Inflammatory macrophage treated with lipopolysaccharide for 4 hours (primary cell): ENCODE measurements around the gene LPAR1.
"Not testable (repeated sequence)": the region's sequence is repeated elsewhere in the genome, so short reads cannot be mapped to it uniquely, and the experiment has no call there.

Experiments used
- DNase-seq: peaks from one replicate; pipeline ENCODE4 v3.0.0-alpha.2; 2020

The LPAR1 gene

DNA sequence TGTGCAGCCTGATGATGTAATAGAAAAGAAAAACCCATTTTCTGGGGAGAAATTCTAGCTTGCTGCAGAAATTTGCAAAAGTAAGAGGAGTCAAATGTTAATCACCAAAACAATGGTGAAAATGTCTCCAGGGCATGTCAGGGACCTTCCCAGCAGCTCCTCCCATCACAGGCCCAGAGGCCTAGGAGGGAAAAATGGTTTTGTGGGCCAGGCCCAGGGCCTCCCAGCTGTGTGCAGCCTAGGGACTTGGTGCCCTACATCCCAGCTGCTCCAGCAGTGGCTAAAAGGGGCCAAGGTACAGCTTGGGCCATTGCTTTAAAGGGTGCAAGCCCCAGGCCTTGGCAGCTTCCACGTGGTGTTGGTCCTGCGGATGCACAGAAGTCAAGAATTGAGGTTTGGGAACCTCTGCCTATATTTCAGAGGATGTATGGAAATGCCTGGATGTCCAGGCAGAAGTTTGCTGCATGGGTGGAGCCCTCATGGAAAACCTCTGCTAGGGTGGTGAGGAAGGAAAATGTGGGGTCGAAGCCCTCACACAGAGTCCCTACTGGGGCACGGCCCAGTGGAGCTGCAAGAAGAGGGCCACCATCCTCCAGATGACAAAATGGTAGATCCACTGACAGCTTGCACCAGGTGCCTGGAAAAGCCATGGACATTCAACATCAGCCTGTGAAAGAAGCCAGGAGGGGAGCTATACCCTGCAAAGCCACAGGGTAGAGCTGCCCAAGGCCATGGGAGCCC lies 176.7 kb downstream of the LPAR1 start:
- not testable (repeated sequence) for DNase-seq

DNA sequence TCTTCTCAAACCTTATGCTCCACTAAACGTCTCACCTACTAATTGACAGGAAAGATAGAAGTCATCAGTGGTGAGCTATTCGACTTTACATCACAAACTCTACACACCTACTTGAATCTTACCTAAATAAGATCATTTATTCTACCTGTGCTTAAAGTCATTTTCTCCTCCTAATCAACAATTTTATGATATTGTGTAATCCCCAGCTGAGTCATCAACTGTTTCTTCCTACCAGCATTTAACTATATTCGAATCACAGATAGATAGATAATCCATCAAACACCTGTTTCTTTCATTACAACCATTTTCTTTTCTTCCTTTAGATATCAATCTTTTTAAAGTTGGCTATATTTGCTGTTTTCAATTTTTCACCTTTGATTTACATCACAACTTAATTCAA lies 181.5 kb downstream of the LPAR1 start:
- no peak for DNase-seq

DNA sequence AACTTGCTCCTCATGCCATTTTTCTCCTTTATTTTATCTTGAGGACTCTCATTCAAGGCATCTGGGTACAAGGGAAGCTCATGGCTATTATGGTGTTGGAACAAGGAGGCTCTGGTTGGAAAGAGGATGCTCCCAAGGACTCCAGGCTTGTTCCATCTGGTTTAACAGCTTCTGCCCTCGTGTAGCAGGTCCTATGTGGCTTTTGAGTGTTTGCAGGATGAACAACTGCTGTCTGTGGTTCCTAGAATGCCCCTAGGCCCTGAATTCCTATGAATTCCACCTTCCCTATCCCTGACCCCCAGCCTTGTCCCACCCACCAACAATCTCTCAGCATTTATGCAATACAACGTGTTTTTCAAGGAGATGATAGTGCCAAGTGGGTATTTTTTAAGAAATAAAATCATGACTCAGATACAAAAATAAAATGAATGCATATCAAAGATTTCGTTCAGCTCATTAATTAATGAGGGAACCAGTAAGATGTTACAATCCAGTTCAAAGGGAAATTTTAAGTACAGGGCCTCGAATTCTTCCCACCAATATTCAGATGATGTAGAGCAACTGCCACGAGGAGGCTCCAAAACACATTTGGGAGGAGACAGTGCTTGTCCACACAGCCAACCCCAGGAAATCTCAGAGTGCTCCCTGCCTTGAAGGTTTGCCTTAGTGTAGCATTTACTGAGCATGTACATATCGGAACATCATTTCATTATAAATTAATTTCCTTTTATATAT lies 187.7 kb downstream of the LPAR1 start:
- DNase-seq = no peak

DNA sequence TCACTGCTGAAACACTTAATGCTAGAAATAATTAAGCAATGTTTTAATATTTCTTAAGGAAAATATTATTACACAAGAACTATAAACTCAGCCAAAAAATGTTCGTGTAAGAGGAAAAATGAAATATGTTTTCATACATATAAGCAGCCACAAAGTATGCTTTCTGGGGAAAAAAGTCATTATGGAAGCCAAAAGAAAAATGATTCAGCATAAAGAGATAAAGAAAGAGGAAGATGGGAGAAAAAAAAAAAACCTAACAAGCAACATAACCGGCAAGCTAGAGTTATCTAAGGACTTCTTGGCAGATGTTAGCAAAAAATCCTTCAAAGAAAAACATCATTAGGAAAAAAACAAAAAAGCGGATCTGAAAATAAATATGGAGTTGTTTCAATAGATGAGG lies 190.6 kb downstream of the LPAR1 start:
- DNase-seq = peak; percentile 15

DNA sequence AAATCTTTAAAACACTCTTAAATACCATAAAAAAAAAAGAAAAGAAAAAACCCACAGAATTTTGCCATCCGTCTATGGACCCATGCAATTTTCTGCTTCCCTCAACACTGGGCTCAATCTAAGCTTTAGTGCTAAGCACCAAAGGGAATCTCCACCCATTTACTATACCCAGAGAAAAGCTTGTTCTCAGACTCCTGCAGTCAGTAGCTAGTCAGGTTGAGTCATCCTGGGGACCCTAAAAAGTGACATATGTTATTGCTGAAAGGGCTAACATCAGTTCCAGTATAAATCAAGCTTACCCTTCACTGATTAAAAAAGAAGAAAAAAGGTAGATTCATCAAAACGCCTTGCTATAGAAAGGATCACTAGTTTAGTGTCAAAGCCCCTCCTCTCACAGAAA lies 192.1 kb downstream of the LPAR1 start:
- no peak for DNase-seq

DNA sequence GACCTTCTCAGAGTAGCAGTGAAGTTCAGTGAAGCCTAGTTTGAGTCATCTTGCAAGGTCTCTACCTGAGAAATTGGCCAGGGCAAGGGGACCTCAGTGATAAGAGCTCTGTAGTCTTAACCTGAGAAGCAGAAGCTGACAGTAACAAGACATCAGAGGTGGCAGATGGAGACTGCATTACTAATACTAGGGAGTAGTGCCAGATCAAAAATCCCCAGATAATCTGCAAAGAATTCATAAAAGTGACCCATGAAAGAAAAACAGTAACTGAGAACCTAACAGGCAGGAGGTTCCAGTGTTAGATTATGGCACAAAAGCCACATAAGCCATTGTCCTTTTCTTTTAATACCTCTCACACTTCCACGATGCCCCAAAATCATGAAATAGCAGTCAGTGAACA lies 194.1 kb downstream of the LPAR1 start:
- no peak for DNase-seq

DNA sequence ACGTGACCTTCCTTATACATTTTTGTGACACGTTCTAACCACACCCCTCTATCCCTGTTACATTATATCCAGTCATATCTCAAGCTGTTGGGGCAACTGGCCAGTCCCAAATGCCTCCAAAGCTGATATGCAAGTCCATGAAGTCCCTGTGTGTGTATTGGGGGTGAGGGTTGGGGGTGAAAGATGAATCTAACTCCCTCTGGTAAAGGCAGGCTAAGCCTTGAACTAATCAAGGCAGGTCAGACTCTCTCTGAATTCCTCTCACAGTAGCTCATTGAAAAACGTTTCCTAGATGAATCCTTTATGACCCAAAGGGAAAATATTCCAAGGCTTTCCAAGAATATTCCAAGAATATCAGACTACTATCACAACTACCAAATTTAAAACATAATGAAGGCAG lies 195.3 kb downstream of the LPAR1 start:
- no peak for DNase-seq

DNA sequence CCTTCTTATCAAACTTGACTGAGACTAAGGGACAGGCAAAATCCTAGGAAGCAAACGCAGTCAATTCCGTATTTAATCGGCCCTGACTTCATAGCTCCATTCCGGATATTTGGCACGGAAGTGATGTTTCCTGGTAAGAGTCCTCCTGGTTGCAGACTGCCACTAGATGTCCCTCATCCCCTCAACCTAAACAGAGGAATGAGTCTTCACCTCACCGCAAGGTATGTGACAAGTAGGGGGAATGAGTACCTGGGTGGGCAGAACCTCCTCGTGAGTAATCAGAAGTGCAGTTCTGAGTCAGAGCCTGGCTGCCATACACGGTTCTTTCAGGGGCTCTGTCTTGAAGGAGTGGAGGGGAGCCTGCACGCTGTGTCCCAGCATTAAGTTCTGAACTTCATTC lies 196.1 kb downstream of the LPAR1 start:
- DNase-seq = no peak

DNA sequence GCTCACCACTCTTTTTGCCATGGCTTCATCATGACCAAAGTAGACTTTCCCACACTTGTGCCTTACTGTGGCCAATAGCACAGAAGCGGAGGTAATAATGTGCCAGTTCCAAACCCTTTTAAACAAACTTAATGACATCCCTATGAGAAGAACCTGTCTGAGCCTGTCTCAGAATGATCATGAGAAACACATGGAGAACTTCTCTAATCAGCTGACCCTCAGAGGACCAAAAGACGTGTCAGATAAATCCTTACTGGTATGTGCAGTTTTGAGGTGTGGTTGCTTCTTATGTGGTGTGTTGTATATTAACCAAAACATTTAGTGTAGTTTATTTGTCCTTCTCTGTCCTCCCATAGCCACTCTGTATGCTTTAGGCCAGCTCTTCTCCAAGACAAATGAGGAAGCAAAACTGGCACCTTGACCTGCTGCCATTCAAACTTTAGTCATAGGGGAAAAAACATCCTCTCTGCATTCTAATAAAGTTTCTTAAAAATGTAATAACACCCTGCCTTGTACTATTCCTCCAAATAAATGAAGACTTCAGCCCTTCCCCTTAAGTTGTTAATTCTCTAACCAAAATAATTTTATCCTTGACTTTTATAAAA lies 200.8 kb downstream of the LPAR1 start:
- DNase-seq = no peak

DNA sequence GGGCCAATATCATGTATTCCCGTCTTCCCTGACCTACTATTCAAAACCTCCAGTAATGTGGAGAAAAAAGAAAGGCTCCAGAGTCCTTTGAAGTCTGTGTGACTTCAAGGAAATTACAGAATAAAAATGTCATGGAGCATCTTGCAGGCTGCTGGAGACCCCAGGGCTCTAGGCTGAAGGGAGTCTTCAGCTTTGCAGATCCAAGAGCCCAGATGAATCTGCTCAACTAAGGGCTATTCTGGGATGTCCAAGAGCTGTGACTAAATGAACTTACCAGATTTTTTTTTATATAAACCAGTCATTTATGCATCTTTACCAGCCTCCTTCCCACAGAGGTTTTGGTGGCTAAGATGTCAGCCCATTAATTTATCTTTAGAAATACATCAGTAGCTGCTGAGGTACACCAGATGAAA lies 202.4 kb downstream of the LPAR1 start:
- DNase-seq = no peak

DNA sequence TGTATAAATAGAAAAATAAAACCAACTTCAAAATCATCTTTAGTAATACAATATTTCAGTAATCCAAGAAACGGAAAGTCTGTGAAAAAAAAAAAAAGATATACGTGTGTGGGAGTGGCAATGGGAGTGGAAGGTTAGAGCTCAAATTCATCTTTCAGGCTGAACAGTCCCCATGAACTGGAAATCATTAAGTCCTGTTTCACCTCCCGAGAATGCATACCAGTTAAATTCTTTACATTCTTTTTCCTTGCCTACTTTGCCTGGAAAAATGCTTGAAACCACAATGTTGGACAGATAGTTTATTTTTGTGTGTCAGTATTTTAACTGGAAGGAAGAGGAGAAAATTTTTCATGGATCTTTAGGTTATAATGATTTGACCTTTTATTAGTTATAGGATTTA lies 202.9 kb downstream of the LPAR1 start:
- no peak for DNase-seq

DNA sequence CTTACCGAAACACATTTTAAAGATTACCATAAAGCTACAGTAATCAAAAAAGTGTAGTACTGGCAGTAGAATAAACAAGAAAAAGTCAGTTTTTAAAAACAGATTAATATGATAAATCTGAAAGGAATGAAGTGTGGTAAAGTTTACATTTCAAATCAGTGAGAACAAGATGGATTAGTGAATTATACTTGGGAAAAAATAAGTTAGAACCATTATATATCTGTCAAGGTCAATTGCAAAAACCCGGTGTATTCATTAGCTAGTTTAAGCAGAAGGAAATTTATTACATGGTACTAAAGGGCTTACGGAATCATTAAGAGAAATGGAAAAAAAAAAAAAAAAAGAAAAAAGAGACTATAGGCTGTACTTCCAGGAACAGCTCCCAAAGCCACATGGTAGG lies 205.3 kb downstream of the LPAR1 start:
- no peak for DNase-seq

DNA sequence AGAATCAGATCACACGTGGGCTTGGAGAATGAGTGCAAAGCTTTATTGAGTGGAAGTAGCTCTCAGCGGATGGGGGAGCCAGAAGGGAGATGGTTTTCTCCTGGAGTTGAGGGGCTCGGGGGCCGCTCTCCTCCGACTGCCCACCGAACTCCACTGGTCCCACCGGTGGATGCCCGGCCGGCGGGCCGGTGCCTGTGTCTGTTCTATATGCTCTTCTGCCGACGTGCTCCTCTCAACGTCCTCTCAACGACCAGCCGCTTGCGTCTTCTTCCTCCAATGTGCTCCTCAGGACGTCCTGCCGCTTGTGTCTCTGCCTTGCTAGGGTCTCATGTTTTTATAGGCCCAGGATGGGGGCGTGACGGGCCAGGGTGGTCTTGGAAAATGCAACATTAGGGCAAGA lies 207.8 kb downstream of the LPAR1 start:
- no peak for DNase-seq

DNA sequence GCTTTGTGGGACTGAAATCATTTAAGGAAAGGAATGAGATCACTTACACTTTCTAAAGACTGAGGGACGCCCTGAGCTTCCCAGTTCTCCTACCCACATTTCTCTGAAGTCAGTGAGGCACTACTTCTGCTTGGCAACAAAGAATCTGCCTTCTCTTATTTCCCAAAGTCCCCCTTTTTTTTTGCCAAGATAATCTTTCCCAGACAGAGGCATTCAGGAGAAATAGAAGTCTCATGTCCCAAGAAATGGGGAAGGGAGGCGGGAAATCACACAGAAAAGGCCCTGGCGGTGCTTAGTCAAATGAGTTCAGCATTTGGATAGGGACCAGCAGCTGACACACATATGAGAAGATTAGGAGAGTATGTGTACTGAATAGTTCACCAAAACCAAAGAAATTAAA lies 210.0 kb downstream of the LPAR1 start:
- no peak for DNase-seq

DNA sequence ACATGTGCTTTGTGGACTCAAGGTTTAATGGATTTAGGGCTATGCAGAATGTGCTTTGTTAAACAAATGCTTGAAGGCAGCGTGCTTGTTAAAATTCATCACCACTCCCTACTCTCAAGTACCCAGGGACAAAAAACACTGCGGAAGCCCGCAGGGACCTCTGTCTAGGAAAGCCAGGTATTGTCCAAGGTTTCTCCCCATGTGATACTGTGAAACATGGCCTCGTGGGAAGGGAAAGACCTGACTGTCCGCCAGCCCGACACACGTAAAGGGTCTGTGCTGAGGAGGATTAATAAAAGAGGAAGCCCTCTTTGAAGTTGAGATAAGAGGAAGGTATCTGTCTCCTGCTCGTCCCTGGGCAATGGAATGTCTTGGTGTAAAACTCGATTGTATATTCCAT lies 211.9 kb downstream of the LPAR1 start:
- DNase-seq = not testable (repeated sequence)

DNA sequence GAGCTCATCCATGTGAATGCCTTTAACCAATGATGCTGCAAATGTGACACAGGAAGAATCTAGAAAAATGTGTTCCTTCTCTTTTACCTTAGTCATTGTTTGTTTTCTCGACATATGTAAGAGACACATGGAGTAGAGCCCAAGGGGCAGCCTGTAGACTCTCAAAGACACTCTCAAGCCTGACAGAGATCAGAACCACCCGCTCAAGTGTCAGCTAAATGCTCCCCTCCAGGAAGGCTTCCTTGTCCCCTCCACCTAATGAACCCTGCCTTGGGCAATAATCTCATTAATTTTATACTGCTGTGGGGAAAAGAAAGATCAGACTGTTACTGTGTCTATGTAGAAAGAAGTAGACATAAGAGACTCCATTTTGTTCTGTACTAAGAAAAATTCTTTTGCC lies 212.3 kb downstream of the LPAR1 start:
- no peak for DNase-seq

DNA sequence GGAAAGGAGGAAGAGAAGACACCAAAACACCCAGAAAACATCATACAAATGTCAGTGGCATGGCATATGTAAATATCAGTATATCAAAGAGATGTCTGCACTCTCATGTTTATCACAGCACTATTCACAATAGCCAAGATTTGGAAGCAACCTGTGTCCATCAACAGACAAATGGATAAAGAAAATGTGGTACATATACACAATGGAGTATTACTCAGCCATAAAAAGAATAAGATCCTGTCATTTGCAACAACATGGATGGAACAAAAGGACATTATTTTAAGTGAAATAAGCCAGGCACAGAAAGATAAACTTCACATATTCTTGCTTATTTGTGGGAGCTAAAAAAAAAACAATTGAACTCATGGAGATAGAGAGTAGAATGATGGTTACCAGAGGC lies 213.1 kb downstream of the LPAR1 start:
- DNase-seq = not testable (repeated sequence)
